HG02870 (cell line): ENCODE results near the gene CDV3.

ENCODE experiments used
- ATAC-seq: cut with Tn5 transposase; IDR thresholded peaks from one replicate; pipeline ENCODE4 v1.9.1; 2021; ENCODE audit warnings: mild to moderate bottlenecking, moderate library complexity; ENCODE audit not compliant: unreplicated experiment

Gene CDV3

GRCh38 chr3:133563816-133564215, 9.7 kb upstream of the CDV3 start:
- ATAC-seq = no peak

DNA sequence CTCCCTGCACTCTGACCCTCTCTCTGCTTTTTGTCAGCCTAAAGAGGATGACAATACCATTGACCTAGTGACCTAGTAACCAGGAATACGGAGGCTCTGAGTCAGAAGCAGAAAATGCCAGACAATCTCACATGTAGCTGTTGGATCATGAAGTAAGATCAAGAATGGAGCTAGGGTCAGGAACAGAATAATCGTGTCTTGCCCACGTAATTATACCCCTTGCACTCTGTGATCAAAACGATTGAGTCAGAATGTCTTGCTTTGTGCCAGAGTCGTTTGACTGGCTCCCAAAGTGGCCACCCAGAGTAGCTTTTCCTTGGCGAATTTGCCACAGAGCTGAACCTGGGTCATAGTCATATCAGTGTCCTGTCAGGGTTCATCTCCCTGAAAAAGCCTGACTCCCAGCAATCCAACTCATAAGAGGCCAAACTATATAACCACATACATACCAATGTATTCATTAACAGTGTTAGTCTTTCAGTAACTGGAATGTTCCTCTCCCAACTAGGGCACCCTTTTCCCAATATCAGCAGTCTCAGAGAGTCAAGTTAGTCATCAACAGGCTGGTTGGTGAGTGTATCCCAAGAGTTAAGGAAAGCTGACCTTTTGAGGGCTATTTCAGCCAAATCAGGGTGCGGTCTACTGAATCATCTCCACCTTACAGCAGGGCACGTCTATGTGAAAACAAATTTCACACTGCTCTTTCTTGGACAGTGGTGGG, 5.0 kb upstream of the CDV3 start:
- ATAC-seq = no peak

DNA sequence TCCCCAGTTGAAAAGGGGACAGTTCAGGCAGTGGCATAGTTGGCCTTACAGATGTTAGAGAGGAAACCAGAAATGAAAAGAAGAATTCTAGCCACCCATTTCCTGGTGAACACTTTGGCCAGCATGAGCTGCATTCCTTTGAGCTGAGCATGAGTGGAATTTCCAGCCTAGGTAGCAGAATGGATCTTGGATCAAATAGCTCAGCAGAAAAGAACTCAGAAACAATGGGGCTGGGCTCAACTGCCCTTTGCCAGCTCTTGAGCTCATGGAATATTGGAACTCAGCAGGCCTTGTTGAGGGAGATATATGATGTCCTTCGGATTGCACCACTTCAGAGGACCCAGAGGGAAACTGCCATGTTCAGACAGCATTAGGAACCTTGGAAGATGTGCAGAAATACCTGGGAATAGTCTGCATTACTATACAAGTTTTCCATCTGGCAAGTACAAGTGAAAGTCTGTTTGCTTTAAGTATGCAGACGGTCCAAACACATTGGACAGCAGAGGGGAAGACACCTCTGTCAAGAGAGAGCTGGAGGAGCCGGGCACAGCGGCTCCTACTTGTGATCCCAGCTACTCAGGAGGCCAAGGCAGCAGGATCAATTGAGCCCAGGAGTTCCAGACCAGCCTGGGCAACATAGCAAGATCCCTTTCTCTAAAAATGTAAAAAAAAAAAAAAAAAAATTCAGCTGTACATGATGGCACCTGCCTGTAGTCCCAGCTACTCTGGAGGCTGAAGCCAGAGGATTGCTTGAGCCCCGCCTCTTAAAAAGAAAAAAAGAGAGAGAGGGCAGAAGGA, 3.1 kb upstream of the CDV3 start:
- no peak for ATAC-seq

DNA sequence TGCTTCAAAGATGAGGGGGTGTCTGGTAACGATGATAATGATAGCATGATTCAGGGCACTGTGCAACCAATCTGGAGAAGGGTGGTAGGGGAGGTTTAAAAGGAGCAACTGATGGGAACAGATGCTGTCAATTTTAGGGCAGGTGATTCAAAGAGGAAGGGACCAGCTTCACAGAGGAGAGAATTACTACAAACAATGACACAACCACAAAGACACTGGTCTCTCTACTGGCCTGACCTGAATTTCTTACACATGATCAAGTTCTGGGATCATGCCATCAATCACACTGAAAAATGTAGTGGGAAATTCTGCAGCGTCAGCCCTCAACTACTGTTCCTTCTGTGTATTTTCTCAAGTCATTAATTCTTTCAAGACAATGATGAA, 2.6 kb upstream of the CDV3 start:
- ATAC-seq = no peak

DNA sequence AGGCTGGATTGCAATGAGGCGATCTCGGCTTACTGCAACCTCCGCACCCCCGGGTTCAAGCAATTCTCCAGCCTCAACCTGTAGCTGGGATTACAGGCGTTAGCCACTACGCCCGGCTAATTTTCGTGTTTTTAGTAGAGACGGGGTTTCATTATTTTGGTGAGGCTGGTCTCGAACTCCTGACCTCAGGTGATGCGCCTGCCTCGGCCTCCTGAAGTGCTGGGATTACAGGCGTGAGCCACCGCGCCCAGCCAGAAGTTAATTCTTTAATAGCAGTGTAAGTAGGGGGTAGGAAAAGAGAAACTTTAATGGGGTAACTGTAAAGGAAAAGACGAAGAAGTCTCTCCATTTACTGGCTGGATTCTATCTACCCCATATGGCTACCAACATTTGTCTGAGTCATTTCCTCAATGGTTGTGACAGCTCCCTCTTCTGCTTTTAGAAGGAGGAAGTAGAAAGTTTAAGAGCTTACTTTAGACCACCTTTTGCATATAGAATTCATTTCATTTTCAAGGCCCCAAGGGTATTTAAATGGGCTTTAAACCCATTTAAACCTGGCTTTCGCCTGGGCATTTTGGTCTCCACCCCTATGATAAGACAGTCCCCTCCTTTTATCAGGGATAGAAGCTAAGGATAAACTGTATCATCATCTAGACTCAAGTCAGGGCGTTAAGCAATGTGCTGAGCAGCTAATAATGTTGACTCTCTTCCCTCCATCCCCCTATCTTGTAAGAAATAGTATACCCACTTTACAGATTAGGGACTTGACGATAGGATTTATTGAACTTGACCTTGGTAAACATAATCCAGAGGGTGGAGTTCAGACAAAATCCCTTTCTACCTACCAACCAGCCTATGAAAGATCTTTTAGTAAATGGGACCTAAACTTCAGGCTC, 1.1 kb upstream of the CDV3 start:
- no peak for ATAC-seq

- peak; percentile 72 for ATAC-seq
These were observed 345 bp upstream of the CDV3 start for GRCh38 chr3:133573054-133573628.

DNA sequence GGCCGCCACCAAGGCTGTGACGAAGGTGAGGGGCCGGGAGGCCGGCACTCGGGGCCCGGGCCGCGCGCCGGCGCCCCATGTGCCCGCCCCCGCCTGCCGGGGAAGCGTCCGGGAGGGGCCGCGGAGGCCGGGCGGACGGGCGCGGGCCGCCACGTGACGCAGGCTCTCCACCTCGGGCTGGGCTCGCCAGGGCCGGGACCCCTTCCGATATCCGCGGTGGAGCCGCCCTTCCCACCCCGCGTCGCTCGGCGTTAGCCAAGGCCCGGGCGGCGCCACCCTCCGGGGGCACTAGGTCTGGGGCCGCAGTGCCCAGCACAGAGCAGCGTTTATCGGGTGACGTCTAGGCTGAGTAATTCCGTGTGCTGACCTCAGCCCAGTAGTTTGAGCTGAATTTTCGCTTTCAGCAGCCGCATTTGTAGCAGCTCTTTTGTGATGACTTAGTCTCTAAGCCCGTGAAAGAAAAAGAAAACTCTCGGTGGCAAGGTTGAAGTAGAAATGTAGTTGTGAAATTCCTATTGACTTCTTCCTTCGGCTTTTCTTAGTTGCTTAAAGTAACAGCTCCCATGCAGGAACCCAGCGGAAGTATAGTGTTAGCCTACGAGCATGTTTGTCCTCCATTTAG, 885 bp downstream of the CDV3 start:
- peak; percentile 35 for ATAC-seq

GRCh38 chr3:133575086-133575485, 1.6 kb downstream of the CDV3 start:
- no peak for ATAC-seq

DNA sequence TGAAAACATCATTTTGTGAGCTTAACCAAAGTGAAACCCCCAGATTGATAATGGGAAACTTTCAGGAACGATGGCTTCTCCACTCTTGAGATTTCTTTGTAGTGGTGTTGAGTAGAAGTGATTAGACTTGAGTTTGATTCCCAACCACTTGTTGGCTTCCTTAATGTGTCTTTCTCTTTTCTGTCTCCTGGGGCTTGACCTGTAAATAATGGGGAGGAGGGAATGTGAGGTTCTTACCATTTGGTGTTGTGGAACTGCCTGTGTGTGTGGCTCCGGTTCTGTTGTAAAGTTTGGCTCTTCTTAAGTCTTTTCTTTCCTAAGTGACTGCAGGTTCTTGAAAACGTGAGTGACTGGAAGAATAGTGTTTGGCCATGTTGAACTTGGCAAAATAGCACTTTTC, 2.7 kb downstream of the CDV3 start:
- ATAC-seq = no peak

DNA sequence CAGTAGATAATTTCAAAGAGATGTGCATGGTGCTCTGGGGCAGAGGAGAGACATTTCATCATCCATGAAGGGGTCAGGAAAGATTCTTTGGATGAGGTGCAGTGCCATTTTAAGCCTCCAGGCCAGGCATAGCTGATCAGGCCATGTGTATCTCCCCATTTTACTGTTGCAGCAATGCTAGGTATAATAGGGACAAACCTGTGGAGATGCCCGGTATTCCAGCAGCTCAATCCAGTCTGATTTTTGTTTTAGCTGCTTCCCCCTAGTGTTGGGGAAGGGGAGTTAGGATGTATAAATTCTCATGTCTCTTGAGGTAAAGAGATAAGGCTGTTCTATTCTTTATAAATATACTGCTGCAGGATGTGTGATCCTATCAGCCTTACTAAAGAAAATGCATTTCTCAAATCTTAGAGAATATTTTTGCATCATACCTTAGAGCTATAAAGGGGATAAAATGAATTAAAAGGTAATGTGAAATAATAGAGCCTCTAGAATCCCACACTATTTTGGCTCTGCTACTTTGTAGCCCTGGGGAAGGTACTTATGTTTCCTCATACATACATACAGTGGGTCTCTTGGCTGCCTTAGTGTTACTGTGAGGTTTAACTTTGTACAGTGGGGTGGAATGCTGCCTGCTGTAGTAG, 5.2 kb downstream of the CDV3 start:
- ATAC-seq = no peak

- ATAC-seq = no peak
These were observed 9.9 kb downstream of the CDV3 start for GRCh38 chr3:133583396-133583795.

- no peak for ATAC-seq
These were observed 14.5 kb downstream of the CDV3 start for GRCh38 chr3:133588035-133588434.

DNA sequence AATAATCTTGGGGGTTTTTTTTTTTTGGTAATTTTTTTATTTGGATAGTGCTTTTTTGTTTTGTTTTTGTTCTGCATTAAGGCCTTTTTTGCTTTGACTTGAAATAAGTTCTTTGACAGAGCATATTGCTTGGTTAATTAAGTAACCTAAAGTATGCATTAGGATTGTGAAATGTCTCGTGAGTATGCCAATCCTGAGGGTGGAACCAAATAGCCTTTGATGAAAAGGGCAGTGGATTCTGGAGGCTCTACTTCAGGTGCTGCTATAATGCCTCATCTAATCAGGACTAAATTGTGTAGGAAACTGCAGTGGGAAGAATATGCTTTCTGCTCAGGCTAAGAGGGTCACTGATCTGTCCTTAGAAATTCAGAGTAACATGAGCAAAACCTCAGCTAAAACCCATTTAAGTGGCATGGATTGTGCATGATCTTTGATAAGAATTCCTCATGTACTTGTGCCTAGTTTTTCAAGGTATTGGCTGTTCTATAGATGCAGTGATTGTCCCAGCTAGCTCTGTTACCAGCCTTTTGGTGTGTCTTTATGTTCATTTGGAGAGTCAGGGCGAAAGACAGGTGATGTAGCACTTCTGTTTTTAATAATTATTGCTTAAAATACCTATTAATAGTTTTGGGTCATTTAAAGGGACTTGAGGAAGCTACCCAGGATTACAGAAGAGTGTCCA, 15.4 kb downstream of the CDV3 start:
- no peak for ATAC-seq

DNA sequence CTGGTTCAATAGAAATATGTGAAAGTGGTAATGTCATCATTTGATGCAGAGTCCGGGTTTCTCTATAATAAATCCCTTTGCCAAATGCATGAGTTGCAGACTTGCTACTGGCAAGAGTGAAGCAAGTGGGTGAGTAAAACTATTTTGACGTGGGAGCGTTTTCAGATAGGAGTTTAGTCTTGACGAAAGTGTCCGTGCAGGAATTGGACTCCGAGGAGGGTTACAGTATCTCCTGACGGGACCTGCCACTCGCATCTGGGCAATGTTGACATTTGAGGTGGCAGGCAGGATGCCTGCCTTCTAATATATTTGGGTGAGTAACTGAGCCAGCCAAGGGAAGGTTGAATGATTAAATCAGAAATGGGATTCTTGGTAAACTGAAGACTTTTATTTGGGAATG, 16.0 kb downstream of the CDV3 start:
- no peak for ATAC-seq

DNA sequence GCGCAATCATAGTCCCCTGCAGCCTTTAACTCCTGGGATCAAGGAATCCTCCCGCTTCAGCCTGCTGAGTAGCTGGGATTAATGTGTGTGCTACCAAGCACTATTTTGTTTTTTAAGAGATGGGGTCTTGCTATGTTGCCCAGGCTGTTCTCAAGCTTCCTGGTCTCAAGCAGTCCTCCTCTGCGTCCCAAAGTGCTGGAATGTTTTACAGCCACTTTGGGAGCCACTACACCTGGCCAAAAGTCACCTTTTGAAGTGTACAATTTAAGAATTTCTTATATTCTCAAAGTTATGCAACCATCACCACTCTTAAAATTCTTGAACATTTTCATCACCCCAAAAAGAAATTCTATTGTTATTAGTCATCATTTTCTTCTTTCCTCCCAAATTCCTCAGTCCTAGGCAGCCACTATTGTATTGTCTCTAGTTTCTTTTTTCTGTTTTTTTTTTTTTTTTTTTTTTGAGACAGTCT, 17.8 kb downstream of the CDV3 start:
- ATAC-seq = no peak

DNA sequence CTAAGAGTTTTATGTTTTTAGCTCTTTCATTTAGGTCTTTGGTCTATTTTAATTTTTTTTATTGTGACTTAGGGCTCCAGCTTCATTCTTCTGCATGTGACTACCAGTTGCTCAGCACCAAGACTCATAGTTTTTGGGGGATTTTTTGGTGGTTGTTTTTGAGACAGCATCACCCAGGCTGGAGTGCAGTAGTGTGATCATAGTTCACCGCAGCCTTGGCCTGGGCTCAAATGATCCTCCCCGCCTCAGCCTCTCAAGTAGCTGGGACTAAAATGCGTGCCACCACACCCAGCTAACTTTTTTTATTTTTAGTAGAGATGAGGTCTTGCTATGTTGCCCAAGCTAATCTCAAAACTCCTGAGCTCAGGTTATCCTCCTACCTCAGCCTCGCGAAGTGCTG, 19.4 kb downstream of the CDV3 start:
- no peak for ATAC-seq

GRCh38 chr3:133593243-133593642, 19.8 kb downstream of the CDV3 start:
- no peak for ATAC-seq

GRCh38 chr3:133595341-133595740, 21.9 kb downstream of the CDV3 start:
- no peak for ATAC-seq

DNA sequence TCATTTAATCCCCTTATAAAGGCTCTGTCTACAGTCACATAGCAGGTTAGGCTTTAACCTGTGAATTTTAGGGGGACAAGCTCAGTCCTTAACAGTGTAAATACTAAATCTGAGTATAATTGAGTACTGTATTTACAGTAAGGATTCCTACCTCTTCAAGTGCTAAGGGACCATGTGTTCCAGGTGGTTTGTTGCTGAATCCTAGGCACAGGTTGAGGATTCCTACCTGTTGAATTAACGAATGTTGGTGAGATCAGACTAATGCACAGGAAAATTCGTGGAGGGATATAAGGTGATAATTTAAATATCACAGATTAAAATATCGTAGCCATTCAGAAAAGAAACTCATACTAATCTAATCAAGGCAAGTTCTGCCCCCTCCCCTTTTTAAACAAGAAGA, 24.9 kb downstream of the CDV3 start:
- ATAC-seq = no peak

DNA sequence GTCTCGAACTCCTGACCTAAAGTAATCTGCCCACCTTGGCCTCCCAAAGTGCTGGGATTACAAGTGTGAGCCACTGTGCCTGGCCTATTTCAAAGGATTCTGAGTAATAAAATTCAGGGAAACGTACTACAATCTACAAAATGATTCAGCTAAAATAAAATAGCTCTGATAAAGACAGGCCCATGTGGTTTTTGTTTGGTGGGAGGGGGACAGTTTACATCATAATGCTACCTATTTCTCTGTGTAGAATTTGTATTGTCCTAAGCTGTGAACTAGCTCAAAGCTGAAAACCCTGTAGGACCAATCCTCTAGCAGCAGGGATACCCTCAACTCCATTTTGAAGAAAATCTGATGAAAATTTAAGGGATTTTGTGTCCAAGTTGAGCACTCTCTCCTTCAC, 25.8 kb downstream of the CDV3 start:
- ATAC-seq = no peak
